Sigmoid colon (tissue), 7 donors: Measurements from ENCODE around the gene KIF5C. TPM values are rescaled to one million over a fixed set of nuclear protein-coding genes. Genes with fewer than 3 reads are reported as not detected.

Experiments used
- DNase-seq: peaks from one replicate; pipeline ENCODE4 v3.0.0-alpha.2; 2019
- H3K27ac ChIP-seq, 4 donors: fragments of 200-600 bp; sonication (generic); one replicate each; pipeline ENCODE4 v1.5.1; 2016 to 2019; ENCODE audit warnings: mild to moderate bottlenecking in 1 of 4
- H3K27me3 ChIP-seq, 3 donors: fragments of 200-600 bp; sonication (generic); one replicate each; pipeline ENCODE4 v1.5.1; 2019; ENCODE audit warnings: mild to moderate bottlenecking in 1 of 3
- H3K36me3 ChIP-seq, 4 donors: fragments of 200-600 bp; sonication (generic); one replicate each; pipeline ENCODE4 v1.5.1; 2016 to 2019
- H3K4me1 ChIP-seq, 4 donors: fragments of 200-600 bp; sonication (generic); one replicate each; pipeline ENCODE4 v1.5.1; 2017 to 2019
- H3K4me3 ChIP-seq, 4 donors: fragments of 200-600 bp; sonication (generic); one replicate each; pipeline ENCODE4 v1.5.1; 2017 to 2019; ENCODE audit warnings: mild to moderate bottlenecking in 2 of 4, moderate library complexity in 1 of 4
- H3K9me3 ChIP-seq, 4 donors: fragments of 200-600 bp in 3 of 4; sonication (generic) in 3 of 4; one replicate each; pipeline versions ENCODE4 v1.5.1 to v1.6.1; 2013 to 2019
- CTCF ChIP-seq, 4 experiments: fragments of 450-650 bp in 3 of 4; fragments of 200-600 bp in 1 of 4; IDR thresholded peaks; one replicate each; pipeline ENCODE4 v1.5.1; 2016 to 2019; ENCODE audit warnings: antibody characterized with exemption in 4 of 4, mild to moderate bottlenecking in 3 of 4, moderate library complexity in 2 of 4
- EP300 ChIP-seq, 4 donors: sonication (generic); formaldehyde crosslinking; IDR thresholded peaks; one replicate each; pipeline ENCODE4 v1.6.1; 2017; ENCODE audit warnings: antibody characterized with exemption in 4 of 4
- POLR2A ChIP-seq, 2 donors: fragments of 450-650 bp; IDR thresholded peaks; one replicate each; pipeline ENCODE4 v1.6.1; 2016; ENCODE audit warnings: antibody characterized with exemption in 2 of 2, mild to moderate bottlenecking in 2 of 2, moderate library complexity in 2 of 2
- POLR2AphosphoS5 ChIP-seq, 4 donors: sonication (generic); formaldehyde crosslinking; IDR thresholded peaks; one replicate each; pipeline ENCODE4 v1.6.1; 2017; ENCODE audit warnings: antibody characterized with exemption in 4 of 4
- WGBS, 2 donors: extraction: QIAGEN DNeasy Blood & Tissue Kit; methylation state at CpG; one replicate each; pipeline ENCODE4 v1.1.7; 2013; 5-methylcytosine and 5-hydroxymethylcytosine counted together
- intact Hi-C: fragments of 100-400 bp; cut with DNase I; formaldehyde crosslinking; loops from one replicate; pipeline ENCODE4 v1.15.1; 2023
- polyA plus RNA-seq, 3 donors: library from polyadenylated mRNA; stranded (reverse); fragments of 200-250 nt; gene quantifications; one replicate each; pipeline ENCODE4 v1.2.3, GENCODE V29; 2013
- total RNA-seq, 4 donors: library from RNA; depleted of rRNA; stranded (reverse); fragments of >200 nt; gene quantifications; one replicate each; pipeline ENCODE4 v1.1.0, GENCODE V29; 2016
- donor health status: healthy with polysubstance abuse.
- donor health status: Bipolar disorder and iron deficiency.
- donor health status: healthy.

The KIF5C gene
- total and polyA plus RNA-seq, 7 donors, result 0.23 to 11.1 (median 7.3) TPM

GRCh38 chr2:148974095-148974494 is 99.1 kb downstream of the KIF5C start:
- H3K27me3 ChIP-seq, result no peaks in the 10 kb centered on the region
- no peaks in the 10 kb centered on the region for H3K36me3 ChIP-seq
- H3K9me3 ChIP-seq, result no peaks in the 10 kb centered on the region
- H3K27ac ChIP-seq, result no peak overlapping the region
- no peak overlapping the region for H3K4me3 ChIP-seq
- peaks cover 0 to 12% (median 4%) of the 10 kb centered on the region in 4 donors for H3K4me1 ChIP-seq
- DNase-seq, result no peak
- intact Hi-C loops, result no loop called here
- TF ChIP-seq CTCF (IDR thresholded peaks at IDR 0.05), result no peak
- no peak for TF ChIP-seq EP300 (IDR thresholded peaks at IDR 0.05)
- TF ChIP-seq POLR2AphosphoS5 (IDR thresholded peaks at IDR 0.05), result no peak
- TF ChIP-seq POLR2A (IDR thresholded peaks at IDR 0.05), result no peak

GRCh38 chr2:148978026-148978685 is 103.1 kb downstream of the KIF5C start:
- WGBS, 2 donors, result 79% methylated on average over 7 of the region's 7 CpGs
- TF ChIP-seq POLR2A (IDR thresholded peaks at IDR 0.05) (no peak), CTCF (IDR thresholded peaks at IDR 0.05) (no peak), EP300 (IDR thresholded peaks at IDR 0.05) (no peak), POLR2AphosphoS5 (IDR thresholded peaks at IDR 0.05) (no peak)
- no peak for DNase-seq

GRCh38 chr2:148978706-148979105 is 103.7 kb downstream of the KIF5C start:
- no peak overlapping the region for H3K4me3 ChIP-seq
- no peaks in the 10 kb centered on the region for H3K36me3 ChIP-seq
- no peak for DNase-seq
- no peak overlapping the region for H3K27ac ChIP-seq
- H3K9me3 ChIP-seq, result no peaks in the 10 kb centered on the region
- H3K27me3 ChIP-seq, result no peaks in the 10 kb centered on the region
- 56 to 63% methylated on average over 2 of the region's 2 CpGs for WGBS, 2 donors
- TF ChIP-seq POLR2A (IDR thresholded peaks at IDR 0.05) (no peak), CTCF (IDR thresholded peaks at IDR 0.05) (no peak)
- H3K4me1 ChIP-seq, result no peaks in the 10 kb centered on the region
- intact Hi-C loops, result no loop called here

More at GRCh38 chr2:148978026-148978685, 103.1 kb downstream of the KIF5C start:
- Histone ChIP-seq H3K9me3 (no peaks in the 10 kb centered on the region), H3K27ac (no peak overlapping the region), H3K4me1 (no peaks in the 10 kb centered on the region), H3K36me3 (no peaks in the 10 kb centered on the region), H3K4me3 (no peak overlapping the region), H3K27me3 (no peaks in the 10 kb centered on the region)
- intact Hi-C loops, result no loop called here

GRCh38 chr2:148979164-148979918 is 104.3 kb downstream of the KIF5C start:
- WGBS, 2 donors, result 90 to 93% methylated on average over 6 of the region's 6 CpGs
- no peaks in the 10 kb centered on the region for H3K36me3 ChIP-seq
- H3K4me1 ChIP-seq, result no peaks in the 10 kb centered on the region
- H3K4me3 ChIP-seq, result no peak overlapping the region
- intact Hi-C loops, result no loop called here
- no peaks in the 10 kb centered on the region for H3K27me3 ChIP-seq
- DNase-seq, result no peak
- TF ChIP-seq POLR2A (IDR thresholded peaks at IDR 0.05) (no peak), POLR2AphosphoS5 (IDR thresholded peaks at IDR 0.05) (no peak), CTCF (IDR thresholded peaks at IDR 0.05) (no peak), EP300 (IDR thresholded peaks at IDR 0.05) (no peak)
- H3K9me3 ChIP-seq, result no peaks in the 10 kb centered on the region
- H3K27ac ChIP-seq, result no peak overlapping the region
